Measurements from ENCODE around the gene PPP2R2C.

PPP2R2C gene

GRCh38 chr4:6320663-6321062 lies 151.8 kb downstream of the PPP2R2C start:
- Histone ChIP-seq H3K9ac (ENCODE audit: low read depth, low read length, poor library complexity) (no peak overlapping the region), H2BK15ac (ENCODE audit: low read length) (no peak overlapping the region), H3K79me1 (ENCODE audit: low read depth, low read length) (no peaks in the 10 kb centered on the region), H3K4me3 (ENCODE audit: low read length in 2 of 2) (no peak overlapping the region), H3K4me2 (ENCODE audit: insufficient read depth, low read length, poor library complexity, severe bottlenecking) (no peak overlapping the region), H3K14ac (ENCODE audit: low read length) (no peak overlapping the region), H3K36me3 (replicated peaks in 1 of 2; ENCODE audit: control insufficient read depth in 2 of 2, insufficient read depth in 2 of 2, low read length in 2 of 2) (no peaks in the 10 kb centered on the region), H2BK120ac (ENCODE audit: low read depth, low read length) (no peak overlapping the region), H4K8ac (ENCODE audit: low read depth, low read length) (no peak overlapping the region), H3K23ac (ENCODE audit: low read depth, low read length, poor library complexity) (no peak overlapping the region), H3K9me3 (replicated peaks in 1 of 2; ENCODE audit: control insufficient read depth in 2 of 2, insufficient read depth in 1 of 2, low read depth in 1 of 2, low read length in 2 of 2) (peaks cover 3% of the 10 kb centered on the region in 2 donors), H2BK12ac (ENCODE audit: low read length) (no peak overlapping the region), H2AK5ac (ENCODE audit: low read depth, low read length) (no peak overlapping the region), H3K18ac (ENCODE audit: low read length) (no peak overlapping the region), H2AFZ (ENCODE audit: low read length) (no peak overlapping the region), H3K4ac (ENCODE audit: low read length) (no peak overlapping the region), H3K27me3 (ENCODE audit: control insufficient read depth in 3 of 3, insufficient read depth in 3 of 3, low read depth in 1 of 3, low read length in 3 of 3) (peaks cover 0 to 15% (median 0%) of the 10 kb centered on the region in 3 experiments), H2BK5ac (ENCODE audit: low read length) (no peak overlapping the region), H3K27ac (replicated peaks; ENCODE audit: low read length) (no peak overlapping the region), H4K91ac (ENCODE audit: low read depth, low read length, poor library complexity) (no peak overlapping the region), H3K4me1 (ENCODE audit: control insufficient read depth in 2 of 2, insufficient read depth in 1 of 2, low read depth in 1 of 2, low read length in 2 of 2) (peaks cover 10% of the 10 kb centered on the region in 2 donors)
- no CpG with 5 or more reads among the region's 6 CpGs for whole genome bisulfite sequencing, 2 donors (ENCODE audit: extremely low coverage in 2 of 2, insufficient read length in 2 of 2, insufficient replicate concordance in 1 of 2)
- no peak for DNase-seq (ENCODE audit: low spot score)

GRCh38 chr4:6319530-6320150 lies 152.8 kb downstream of the PPP2R2C start:
- H3K18ac ChIP-seq (ENCODE audit: low read length): peak overlapping the region; percentile 67
- H2BK5ac ChIP-seq (ENCODE audit: low read length): no peak overlapping the region
- no peaks in the 10 kb centered on the region for H3K79me1 ChIP-seq (ENCODE audit: low read depth, low read length)
- peak overlapping the region; percentile 33 for H3K9ac ChIP-seq (ENCODE audit: low read depth, low read length, poor library complexity)
- no peak overlapping the region for H2AK5ac ChIP-seq (ENCODE audit: low read depth, low read length)
- H4K8ac ChIP-seq (ENCODE audit: low read depth, low read length): no peak overlapping the region
- no peak overlapping the region for H2BK120ac ChIP-seq (ENCODE audit: low read depth, low read length)
- H3K14ac ChIP-seq (ENCODE audit: low read length): no peak overlapping the region
- H3K9me3 ChIP-seq (replicated peaks in 1 of 2; ENCODE audit: control insufficient read depth in 2 of 2, insufficient read depth in 1 of 2, low read depth in 1 of 2, low read length in 2 of 2): peaks cover 3% of the 10 kb centered on the region in 2 donors
- peak overlapping the region; percentile 18 for H2BK12ac ChIP-seq (ENCODE audit: low read length)
- H2BK15ac ChIP-seq (ENCODE audit: low read length): no peak overlapping the region
- no peak for DNase-seq (ENCODE audit: low spot score)
- no peak overlapping the region for H3K27ac ChIP-seq (replicated peaks; ENCODE audit: low read length)
- peaks cover 0 to 15% (median 0%) of the 10 kb centered on the region in 3 experiments for H3K27me3 ChIP-seq (ENCODE audit: control insufficient read depth in 3 of 3, insufficient read depth in 3 of 3, low read depth in 1 of 3, low read length in 3 of 3)
- no CpG with 5 or more reads among the region's 12 CpGs for WGBS, 2 donors (ENCODE audit: extremely low coverage in 2 of 2, insufficient read length in 2 of 2, insufficient replicate concordance in 1 of 2)
- no peak overlapping the region for H2AFZ ChIP-seq (ENCODE audit: low read length)
- H3K36me3 ChIP-seq (replicated peaks in 1 of 2; ENCODE audit: control insufficient read depth in 2 of 2, insufficient read depth in 2 of 2, low read length in 2 of 2): no peaks in the 10 kb centered on the region
- no peak overlapping the region for H3K4ac ChIP-seq (ENCODE audit: low read length)
- H3K4me2 ChIP-seq (ENCODE audit: insufficient read depth, low read length, poor library complexity, severe bottlenecking): no peak overlapping the region
- no peak overlapping the region for H3K4me3 ChIP-seq (ENCODE audit: low read length in 2 of 2)
- H3K23ac ChIP-seq (ENCODE audit: low read depth, low read length, poor library complexity): peak overlapping the region; percentile 61
- peaks cover under 1% of the 10 kb centered on the region in 2 donors for H3K4me1 ChIP-seq (ENCODE audit: control insufficient read depth in 2 of 2, insufficient read depth in 1 of 2, low read depth in 1 of 2, low read length in 2 of 2)
- H4K91ac ChIP-seq (ENCODE audit: low read depth, low read length, poor library complexity): peak overlapping the region; percentile 14

- no CpG with 5 or more reads among the region's 12 CpGs for WGBS, 2 donors (ENCODE audit: extremely low coverage in 2 of 2, insufficient read length in 2 of 2, insufficient replicate concordance in 1 of 2)
- H2BK120ac ChIP-seq (ENCODE audit: low read depth, low read length): no peak overlapping the region
- peaks cover 3% of the 10 kb centered on the region in 2 donors for H3K9me3 ChIP-seq (replicated peaks in 1 of 2; ENCODE audit: control insufficient read depth in 2 of 2, insufficient read depth in 1 of 2, low read depth in 1 of 2, low read length in 2 of 2)
- H3K18ac ChIP-seq (ENCODE audit: low read length): peak overlapping the region; percentile 58
- H2AFZ ChIP-seq (ENCODE audit: low read length): no peak overlapping the region
- no peak overlapping the region for H3K14ac ChIP-seq (ENCODE audit: low read length)
- no peak overlapping the region for H3K4me2 ChIP-seq (ENCODE audit: insufficient read depth, low read length, poor library complexity, severe bottlenecking)
- H2BK15ac ChIP-seq (ENCODE audit: low read length): no peak overlapping the region
- H3K9ac ChIP-seq (ENCODE audit: low read depth, low read length, poor library complexity): no peak overlapping the region
- no peaks in the 10 kb centered on the region for H3K79me1 ChIP-seq (ENCODE audit: low read depth, low read length)
- H3K27me3 ChIP-seq (ENCODE audit: control insufficient read depth in 3 of 3, insufficient read depth in 3 of 3, low read depth in 1 of 3, low read length in 3 of 3): peaks cover 0 to 15% (median 0%) of the 10 kb centered on the region in 3 experiments
- H2AK5ac ChIP-seq (ENCODE audit: low read depth, low read length): no peak overlapping the region
- no peak overlapping the region for H2BK12ac ChIP-seq (ENCODE audit: low read length)
- H3K4ac ChIP-seq (ENCODE audit: low read length): no peak overlapping the region
- DNase-seq (ENCODE audit: low spot score): no peak
- no peak overlapping the region for H3K27ac ChIP-seq (replicated peaks; ENCODE audit: low read length)
- H3K4me3 ChIP-seq (ENCODE audit: low read length in 2 of 2): no peak overlapping the region
- no peaks in the 10 kb centered on the region for H3K4me1 ChIP-seq (ENCODE audit: control insufficient read depth in 2 of 2, insufficient read depth in 1 of 2, low read depth in 1 of 2, low read length in 2 of 2)
- no peak overlapping the region for H3K23ac ChIP-seq (ENCODE audit: low read depth, low read length, poor library complexity)
- no peak overlapping the region for H4K8ac ChIP-seq (ENCODE audit: low read depth, low read length)
- no peak overlapping the region for H2BK5ac ChIP-seq (ENCODE audit: low read length)
- H4K91ac ChIP-seq (ENCODE audit: low read depth, low read length, poor library complexity): no peak overlapping the region
- no peaks in the 10 kb centered on the region for H3K36me3 ChIP-seq (replicated peaks in 1 of 2; ENCODE audit: control insufficient read depth in 2 of 2, insufficient read depth in 2 of 2, low read length in 2 of 2)
Measured at GRCh38 chr4:6318206-6318605, 154.2 kb downstream of the PPP2R2C start.

- WGBS, 2 donors (ENCODE audit: extremely low coverage in 2 of 2, insufficient read length in 2 of 2, insufficient replicate concordance in 1 of 2): no CpG with 5 or more reads among the region's 6 CpGs
- Histone ChIP-seq H3K79me1 (ENCODE audit: low read depth, low read length) (no peaks in the 10 kb centered on the region), H3K9ac (ENCODE audit: low read depth, low read length, poor library complexity) (no peak overlapping the region)
Measured at GRCh38 chr4:6316461-6317003, 155.9 kb downstream of the PPP2R2C start.

More at GRCh38 chr4:6316461-6317003, 155.9 kb downstream of the PPP2R2C start:
- Histone ChIP-seq H2AFZ (ENCODE audit: low read length) (no peak overlapping the region), H3K4ac (ENCODE audit: low read length) (no peak overlapping the region), H3K4me3 (ENCODE audit: low read length in 2 of 2) (no peak overlapping the region), H3K4me1 (ENCODE audit: control insufficient read depth in 2 of 2, insufficient read depth in 1 of 2, low read depth in 1 of 2, low read length in 2 of 2) (no peaks in the 10 kb centered on the region), H4K91ac (ENCODE audit: low read depth, low read length, poor library complexity) (no peak overlapping the region), H2BK5ac (ENCODE audit: low read length) (no peak overlapping the region), H3K36me3 (replicated peaks in 1 of 2; ENCODE audit: control insufficient read depth in 2 of 2, insufficient read depth in 2 of 2, low read length in 2 of 2) (no peaks in the 10 kb centered on the region), H4K8ac (ENCODE audit: low read depth, low read length) (peak overlapping the region; percentile 54), H3K4me2 (ENCODE audit: insufficient read depth, low read length, poor library complexity, severe bottlenecking) (no peak overlapping the region), H3K23ac (ENCODE audit: low read depth, low read length, poor library complexity) (no peak overlapping the region), H2BK15ac (ENCODE audit: low read length) (no peak overlapping the region), H3K9me3 (replicated peaks in 1 of 2; ENCODE audit: control insufficient read depth in 2 of 2, insufficient read depth in 1 of 2, low read depth in 1 of 2, low read length in 2 of 2) (peaks cover 3% of the 10 kb centered on the region in 2 donors), H3K18ac (ENCODE audit: low read length) (no peak overlapping the region), H3K14ac (ENCODE audit: low read length) (no peak overlapping the region), H3K27ac (replicated peaks; ENCODE audit: low read length) (no peak overlapping the region), H2BK120ac (ENCODE audit: low read depth, low read length) (no peak overlapping the region), H2AK5ac (ENCODE audit: low read depth, low read length) (no peak overlapping the region), H2BK12ac (ENCODE audit: low read length) (no peak overlapping the region), H3K27me3 (ENCODE audit: control insufficient read depth in 3 of 3, insufficient read depth in 3 of 3, low read depth in 1 of 3, low read length in 3 of 3) (peaks cover 0 to 12% (median 0%) of the 10 kb centered on the region in 3 experiments)
- DNase-seq (ENCODE audit: low spot score): no peak

All from neuronal stem cell (in vitro differentiated cells).